ENCODE results near the gene TMEM97. TPM values are rescaled to one million over a fixed set of nuclear protein-coding genes. Genes with fewer than 3 reads are reported as not detected.
A peak's percentile ranks its signal among the peaks of the same experiment; 100 is the strongest.

Gene TMEM97
- total and polyA plus RNA-seq, 9 of the 15 experiments (the other 6 are each of a cell fraction or from before 2014, with no cell fraction given) = 34.6 to 121 (median 76.0) TPM

GRCh38 chr17:28335201-28335958 is 16.4 kb downstream of the TMEM97 start, which contains the start of the genes IFT20 and TNFAIP1 (continued):
- TF ChIP-seq PRDM10 (IDR thresholded peaks at IDR 0.05; ENCODE audit: partially characterized antibody) = no peak
- TF ChIP-seq SAFB (IDR thresholded peaks at IDR 0.05; ENCODE audit: borderline replicate concordance, low read depth, low read length) = no peak
- TF ChIP-seq TEAD2 (tag; IDR thresholded peaks at IDR 0.05) = no peak
- no peak for TF ChIP-seq ZNF551 (CRISPR knock-in tag; IDR thresholded peaks at IDR 0.05)
- no peak for TF ChIP-seq LCOR (CRISPR knock-in tag; IDR thresholded peaks at IDR 0.05)
- TF ChIP-seq ZKSCAN8 (CRISPR knock-in tag; IDR thresholded peaks at IDR 0.05) = no peak
- no peak for TF ChIP-seq SLC30A9 (CRISPR knock-in tag; IDR thresholded peaks at IDR 0.05)
- no peak for TF ChIP-seq ZBTB8A (IDR thresholded peaks at IDR 0.05; ENCODE audit: partially characterized antibody)
- no peak for TF ChIP-seq ZBED1 (IDR thresholded peaks at IDR 0.05)
- TF ChIP-seq NFIC (IDR thresholded peaks at IDR 0.05) = no peak
- no peak for TF ChIP-seq NCOA1 (IDR thresholded peaks at IDR 0.05; ENCODE audit: low read depth)
- peak; percentile 83 to 92; a peak in 3 of 4 replicates for TF ChIP-seq TEAD1 (CRISPR knock-in tag; IDR thresholded peaks at IDR 0.05)
- no peak for TF ChIP-seq ZNF785 (CRISPR knock-in tag; IDR thresholded peaks at IDR 0.05)
- no peak for TF ChIP-seq CREB3 (tag; conservative IDR thresholded peaks at IDR 0.05; ENCODE audit: low read depth)
- TF ChIP-seq FOXM1 (IDR thresholded peaks at IDR 0.05; ENCODE audit: low read depth) = no peak
- TF ChIP-seq FOXM1 (CRISPR knock-in tag; IDR thresholded peaks at IDR 0.05; ENCODE audit: low read depth) = no peak
- TF ChIP-seq ZNF696 (CRISPR knock-in tag; conservative IDR thresholded peaks at IDR 0.05) = no peak
- peak; percentile 75 for TF ChIP-seq ZNF197 (CRISPR knock-in tag; IDR thresholded peaks at IDR 0.05; ENCODE audit: low read depth)
- 0 out of 2 replicates have a peak, but pooled peaks have one; percentile 14 for TF ChIP-seq ZSCAN32 (CRISPR knock-in tag; IDR thresholded peaks at IDR 0.05)

All from K562 (cell line).